Stimulated activated CD4-positive, alpha-beta T cell treated with anti-CD3 and anti-CD28 coated beads, TNF-alpha, amount 100 ng/mL, for 24 hours (primary cell): ENCODE measurements around the gene SEMA3D.
"Not testable (repeated sequence)": the region's sequence is repeated elsewhere in the genome, so short reads cannot be mapped to it uniquely, and the experiment has no call there.

ENCODE experiments used
- DNase-seq, 3 experiments: peaks; one replicate each; pipeline ENCODE4 v3.0.0-alpha.2; 2020; ENCODE audit warnings: low read depth in 3 of 3

SEMA3D gene

DNA sequence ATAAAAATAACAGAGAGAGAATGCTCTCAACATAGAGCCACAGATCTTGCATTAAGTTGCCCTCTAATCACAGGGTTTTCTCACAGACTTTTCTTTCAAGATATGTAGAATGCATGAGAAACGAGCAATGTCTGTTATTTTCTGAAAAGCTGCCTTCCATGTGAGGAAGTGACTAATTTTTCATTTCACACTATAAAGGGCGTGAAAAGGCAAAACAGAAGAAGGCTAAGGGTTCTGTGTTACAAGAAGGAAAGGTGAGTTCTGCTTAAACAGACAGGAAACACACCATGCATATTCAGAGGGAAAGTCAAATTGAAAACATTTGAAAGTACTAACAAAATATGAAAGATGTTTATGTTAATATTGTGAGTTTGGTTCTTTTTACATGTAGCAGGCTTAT is 189.2 kb downstream of the SEMA3D start:
- DNase-seq = no peak

- not testable (repeated sequence) for DNase-seq
These were observed 193.9 kb downstream of the SEMA3D start for GRCh38 chr7:84992954-84993353.

DNA sequence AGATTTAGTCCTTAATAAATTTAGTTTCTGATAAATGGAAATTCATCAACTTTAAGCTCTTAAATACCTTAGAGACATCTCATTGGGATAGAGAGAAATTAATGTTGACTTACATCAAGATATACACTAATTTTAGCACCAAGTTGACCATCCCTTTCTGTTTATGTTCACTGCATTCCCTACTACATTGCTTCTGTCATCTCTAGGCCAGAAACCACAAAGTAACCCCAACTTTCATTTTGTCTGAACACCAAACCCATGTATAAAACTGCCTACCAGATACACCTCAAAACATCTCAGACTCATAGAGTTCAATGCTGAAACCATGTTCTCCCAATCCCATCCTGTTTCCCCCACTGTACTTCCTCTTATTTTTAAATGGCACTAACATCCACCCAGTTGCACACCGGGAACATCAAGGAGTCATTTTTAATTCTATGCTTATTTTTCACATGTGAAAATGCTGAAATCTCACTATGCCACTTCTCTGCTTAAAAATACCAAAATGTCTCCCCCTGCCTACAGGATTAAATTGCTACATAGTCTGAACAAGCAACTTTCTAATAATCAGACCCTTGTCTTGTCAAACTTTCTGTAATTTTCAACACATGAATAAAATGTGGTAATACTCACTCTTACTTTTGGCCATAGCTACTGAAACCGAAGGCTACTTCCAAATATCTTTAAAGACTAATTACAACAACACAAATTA is 201.6 kb downstream of the SEMA3D start:
- DNase-seq = no peak

DNA sequence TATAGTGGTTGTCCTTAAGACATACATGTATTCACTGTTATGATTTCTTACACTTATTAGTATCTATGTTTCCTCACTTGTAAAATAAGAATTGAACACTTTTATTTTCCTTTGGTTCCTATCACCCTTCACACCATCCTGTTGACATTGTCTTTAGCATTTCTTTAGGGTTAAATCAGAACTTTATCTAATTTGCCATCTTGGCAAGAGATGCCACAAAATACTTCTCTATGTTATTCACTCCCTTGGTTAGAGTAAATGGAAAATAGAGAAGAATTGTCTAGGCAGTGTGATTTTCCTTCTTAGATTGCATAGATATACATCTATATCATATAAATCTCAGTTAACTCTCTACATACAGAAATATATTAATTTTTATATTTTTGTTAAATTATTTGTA is 204.7 kb downstream of the SEMA3D start:
- no peak for DNase-seq

- no peak for DNase-seq
These were observed 205.5 kb downstream of the SEMA3D start for GRCh38 chr7:84981055-84981976.

GRCh38 chr7:84975586-84976185 is 211.2 kb downstream of the SEMA3D start:
- DNase-seq = no peak

GRCh38 chr7:84971360-84971759 is 215.5 kb downstream of the SEMA3D start:
- DNase-seq = no peak

DNA sequence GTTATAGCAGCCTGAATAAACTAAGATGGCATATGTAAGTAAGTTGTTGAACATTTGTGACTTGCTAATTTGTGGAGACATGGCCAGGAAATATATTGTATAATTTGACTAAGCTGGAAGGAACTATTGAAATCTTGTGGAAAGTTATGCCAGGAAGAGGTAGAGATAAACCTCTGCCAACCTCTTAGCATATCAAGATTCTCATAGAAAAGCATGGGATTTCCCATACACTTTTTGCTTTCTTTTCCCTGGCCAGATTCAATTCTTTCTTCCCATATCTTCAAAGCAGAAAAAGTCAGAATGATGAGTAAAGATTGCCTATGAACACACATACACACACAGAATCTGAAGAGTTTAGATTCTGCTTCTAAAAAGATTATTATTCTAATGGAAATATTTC is 216.2 kb downstream of the SEMA3D start:
- DNase-seq = no peak

DNA sequence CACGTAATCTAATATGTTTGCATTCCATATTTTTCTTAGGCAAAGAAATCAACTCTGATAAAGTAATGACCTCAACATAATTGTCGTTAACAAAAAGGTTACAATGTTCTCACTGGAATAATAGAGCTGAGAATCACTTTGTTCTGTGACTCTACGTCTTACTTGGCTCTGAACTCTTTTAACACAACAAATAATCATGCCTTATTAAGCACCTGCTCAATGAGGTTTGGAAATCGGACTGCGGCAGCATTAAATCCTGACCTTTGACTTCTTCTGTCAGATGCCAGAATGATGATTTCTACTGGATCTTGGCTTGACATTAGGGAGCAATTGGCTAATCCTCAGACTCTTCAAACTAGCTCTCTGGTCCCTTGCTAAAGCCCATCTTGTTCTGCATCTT is 233.6 kb downstream of the SEMA3D start:
- no peak for DNase-seq

DNA sequence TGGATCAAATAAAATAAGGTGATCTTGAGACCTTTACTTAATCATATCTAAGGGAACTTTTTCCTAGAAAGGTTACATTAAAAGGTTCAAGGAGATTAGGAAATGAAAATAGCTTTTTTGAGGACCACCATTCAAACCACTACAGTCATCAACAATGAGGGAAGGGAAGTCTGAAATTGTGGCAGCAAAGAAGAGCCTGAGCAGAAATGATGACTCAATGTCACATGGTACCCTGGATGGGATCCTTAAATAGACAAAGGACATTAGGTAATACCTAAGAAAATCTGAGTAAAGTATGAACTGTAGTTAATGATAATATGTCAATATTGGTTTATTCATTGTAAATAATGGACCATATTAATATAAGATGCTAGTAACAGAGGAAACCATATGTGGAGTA is 236.0 kb downstream of the SEMA3D start:
- DNase-seq = no peak

GRCh38 chr7:84949501-84949900 is 237.4 kb downstream of the SEMA3D start:
- no peak for DNase-seq

GRCh38 chr7:84949067-84949466 is 237.8 kb downstream of the SEMA3D start:
- DNase-seq = no peak

GRCh38 chr7:84948634-84949033 is 238.2 kb downstream of the SEMA3D start:
- no peak for DNase-seq

GRCh38 chr7:84946549-84946948 is 240.3 kb downstream of the SEMA3D start:
- no peak for DNase-seq
